HG02642 (cell line): ENCODE measurements around the gene MALRD1.
"Not testable (repeated sequence)": the region's sequence is repeated elsewhere in the genome, so short reads cannot be mapped to it uniquely, and the experiment has no call there.

Experiments
- ATAC-seq: cut with Tn5 transposase; IDR thresholded peaks from one replicate; pipeline ENCODE4 v1.9.1; 2021; ENCODE audit warnings: mild to moderate bottlenecking; ENCODE audit not compliant: unreplicated experiment, poor library complexity

The MALRD1 gene

GRCh38 chr10:19469521-19469920 lies 420.9 kb downstream of the MALRD1 start:
- ATAC-seq = no peak

- no peak for ATAC-seq
Observed at GRCh38 chr10:19479854-19480253, 431.3 kb downstream of the MALRD1 start.

- no peak for ATAC-seq
Observed at GRCh38 chr10:19480353-19480752, 431.8 kb downstream of the MALRD1 start.

GRCh38 chr10:19483421-19483820 lies 434.8 kb downstream of the MALRD1 start:
- ATAC-seq = no peak

GRCh38 chr10:19488592-19489280 lies 440.1 kb downstream of the MALRD1 start:
- no peak for ATAC-seq

- no peak for ATAC-seq
Observed at GRCh38 chr10:19491166-19491565, 442.6 kb downstream of the MALRD1 start.

GRCh38 chr10:19493917-19494316 lies 445.3 kb downstream of the MALRD1 start:
- no peak for ATAC-seq

- no peak for ATAC-seq
Observed at GRCh38 chr10:19497026-19497425, 448.4 kb downstream of the MALRD1 start.

- no peak for ATAC-seq
Observed at GRCh38 chr10:19498393-19499290, 450.0 kb downstream of the MALRD1 start.

GRCh38 chr10:19499291-19499770 lies 450.7 kb downstream of the MALRD1 start:
- ATAC-seq = no peak

- no peak for ATAC-seq
Observed at GRCh38 chr10:19500959-19501358, 452.4 kb downstream of the MALRD1 start.

- no peak for ATAC-seq
Observed at GRCh38 chr10:19505320-19506312, 457.0 kb downstream of the MALRD1 start.

GRCh38 chr10:19510005-19510732 lies 461.6 kb downstream of the MALRD1 start:
- ATAC-seq = not testable (repeated sequence)

GRCh38 chr10:19518109-19518508 lies 469.5 kb downstream of the MALRD1 start:
- ATAC-seq = no peak

GRCh38 chr10:19518632-19519031 lies 470.0 kb downstream of the MALRD1 start:
- ATAC-seq = no peak

GRCh38 chr10:19531324-19531723 lies 482.7 kb downstream of the MALRD1 start:
- no peak for ATAC-seq

GRCh38 chr10:19532411-19532810 lies 483.8 kb downstream of the MALRD1 start:
- no peak for ATAC-seq

GRCh38 chr10:19541299-19541698 lies 492.7 kb downstream of the MALRD1 start:
- ATAC-seq = no peak

- ATAC-seq = no peak
Observed at GRCh38 chr10:19546224-19546623, 497.6 kb downstream of the MALRD1 start.

GRCh38 chr10:19549503-19549902 lies 500.9 kb downstream of the MALRD1 start:
- ATAC-seq = no peak
